Testis (tissue), 3 donors: ENCODE measurements around the gene ADGRG3. TPM values are rescaled to one million over a fixed set of nuclear protein-coding genes. Genes with fewer than 3 reads are reported as not detected.

Experiments used
- DNase-seq: peaks from one replicate; pipeline ENCODE4 v3.0.0-alpha.2; 2019
- H3K27ac ChIP-seq, 2 donors: fragments of 200-600 bp; sonication (generic); one replicate each; pipeline ENCODE4 v1.5.1; 2019
- H3K27me3 ChIP-seq: fragments of 200-600 bp; sonication (generic); one replicate; pipeline ENCODE4 v1.5.1; 2019
- H3K36me3 ChIP-seq: fragments of 200-600 bp; sonication (generic); one replicate; pipeline ENCODE4 v1.5.1; 2017; ENCODE audit warnings: low read depth; ENCODE audit errors: missing control alignments
- H3K4me1 ChIP-seq: fragments of 200-600 bp; sonication (generic); one replicate; pipeline ENCODE4 v1.5.1; 2019
- H3K4me3 ChIP-seq, 2 donors: fragments of 200-600 bp; sonication (generic); one replicate each; pipeline ENCODE4 v1.5.1; 2017 to 2019
- H3K9me3 ChIP-seq: fragments of 200-600 bp; sonication (generic); one replicate; pipeline ENCODE4 v1.5.1; 2017
- POLR2A ChIP-seq: fragments of 450-650 bp; IDR thresholded peaks from one replicate; pipeline ENCODE4 v1.6.1; 2017; ENCODE audit warnings: antibody characterized with exemption, mild to moderate bottlenecking, moderate library complexity
- WGBS, 2 donors: methylation state at CpG; one replicate each; pipeline ENCODE4 v1.1.5; 2018; 5-methylcytosine and 5-hydroxymethylcytosine counted together
- intact Hi-C: fragments of 100-400 bp; cut with DNase I; formaldehyde crosslinking; loops from one replicate; pipeline ENCODE4 v1.15.1; 2023; ENCODE audit warnings: low total_unique reads
- polyA plus RNA-seq: library from polyadenylated mRNA; stranded (reverse); fragments of 350-450 nt; fragmentation: Illumina TruSeq; extraction: RNeasy Lipid Tissue Mini Kit (QIAGEN cat#74804); gene quantifications from one replicate; pipeline ENCODE4 v1.2.3, GENCODE V29; 2014; ENCODE audit warnings: low read depth, low replicate concordance; ENCODE audit not compliant: insufficient read depth
- total RNA-seq, 2 donors: library from RNA; depleted of rRNA; stranded (reverse); fragments of >200 nt; gene quantifications; one replicate each; pipeline ENCODE4 v1.2.3, GENCODE V29; 2016
- TF ChIP-seq, protein P1 (sequence below), 3 experiments: fragments of 450-650 bp in 2 of 3; fragments of 200-600 bp in 1 of 3; sonication (generic) in 1 of 3; IDR thresholded peaks; one replicate each; pipeline ENCODE4 v1.5.1; 2016 to 2019; ENCODE audit warnings: antibody characterized with exemption in 3 of 3, mild to moderate bottlenecking in 2 of 3, moderate library complexity in 1 of 3

ADGRG3 gene
- total and polyA plus RNA-seq, 3 donors from 2014 or later, result 0.37 to 0.82 (median 0.63) TPM

DNA sequence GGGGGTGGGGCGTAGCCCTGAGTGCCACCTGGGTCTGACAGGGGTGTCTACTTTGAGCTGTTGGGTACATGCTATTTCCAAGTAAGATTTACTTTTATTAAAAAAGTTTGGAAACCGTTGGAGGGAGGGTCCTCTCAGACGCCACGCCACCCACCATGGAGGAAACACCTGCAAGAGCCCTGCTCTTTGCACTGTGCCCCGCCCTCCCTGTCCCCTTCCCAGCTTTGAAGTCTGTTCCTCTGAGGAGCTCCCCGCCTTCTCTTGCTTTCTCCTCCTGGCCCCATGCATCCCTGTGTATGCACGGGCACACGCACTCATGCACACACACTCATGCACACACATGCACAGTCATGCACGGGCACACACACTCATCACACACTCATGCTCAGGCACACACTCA is 24.2 kb upstream of the ADGRG3 start:
- no peak overlapping the region for H3K27ac ChIP-seq
- no peak for TF ChIP-seq POLR2A
- TF ChIP-seq, protein P1, sequence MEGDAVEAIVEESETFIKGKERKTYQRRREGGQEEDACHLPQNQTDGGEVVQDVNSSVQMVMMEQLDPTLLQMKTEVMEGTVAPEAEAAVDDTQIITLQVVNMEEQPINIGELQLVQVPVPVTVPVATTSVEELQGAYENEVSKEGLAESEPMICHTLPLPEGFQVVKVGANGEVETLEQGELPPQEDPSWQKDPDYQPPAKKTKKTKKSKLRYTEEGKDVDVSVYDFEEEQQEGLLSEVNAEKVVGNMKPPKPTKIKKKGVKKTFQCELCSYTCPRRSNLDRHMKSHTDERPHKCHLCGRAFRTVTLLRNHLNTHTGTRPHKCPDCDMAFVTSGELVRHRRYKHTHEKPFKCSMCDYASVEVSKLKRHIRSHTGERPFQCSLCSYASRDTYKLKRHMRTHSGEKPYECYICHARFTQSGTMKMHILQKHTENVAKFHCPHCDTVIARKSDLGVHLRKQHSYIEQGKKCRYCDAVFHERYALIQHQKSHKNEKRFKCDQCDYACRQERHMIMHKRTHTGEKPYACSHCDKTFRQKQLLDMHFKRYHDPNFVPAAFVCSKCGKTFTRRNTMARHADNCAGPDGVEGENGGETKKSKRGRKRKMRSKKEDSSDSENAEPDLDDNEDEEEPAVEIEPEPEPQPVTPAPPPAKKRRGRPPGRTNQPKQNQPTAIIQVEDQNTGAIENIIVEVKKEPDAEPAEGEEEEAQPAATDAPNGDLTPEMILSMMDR (IDR thresholded peaks at IDR 0.05), result no peak
- WGBS, 2 donors, result 50 to 68% methylated on average over 8 to 9 of the region's 9 CpGs

DNA sequence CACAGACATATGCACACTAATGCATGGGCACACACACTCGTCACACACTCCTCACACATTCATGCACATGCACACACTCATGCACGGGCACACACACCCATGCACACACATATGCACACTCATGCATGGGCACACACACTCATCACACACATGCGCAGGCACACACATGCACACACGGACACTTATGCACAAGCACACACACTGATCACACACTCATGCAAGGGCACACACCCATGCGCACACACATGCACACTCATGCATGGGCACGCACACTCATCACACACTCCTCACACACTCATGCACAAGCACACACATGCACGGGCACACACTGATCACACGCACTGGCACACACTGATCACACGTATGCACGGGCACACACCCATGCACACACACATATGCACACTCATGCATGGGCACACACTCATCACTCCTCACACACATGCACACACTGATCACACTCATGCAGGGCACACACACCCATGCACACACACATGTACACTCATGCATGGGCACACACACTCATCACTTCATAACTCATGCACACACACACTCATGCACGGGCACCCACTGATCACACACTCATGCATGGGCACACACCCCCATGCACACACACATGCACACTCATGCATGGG is 23.6 kb upstream of the ADGRG3 start:
- no peaks in the 10 kb centered on the region for H3K9me3 ChIP-seq
- 58 to 75% methylated on average over 10 to 11 of the region's 11 CpGs for WGBS, 2 donors
- intact Hi-C loops, result no loop called here
- no peak for DNase-seq
- no peaks in the 10 kb centered on the region for H3K36me3 ChIP-seq
- no peak overlapping the region for H3K27ac ChIP-seq
- H3K4me1 ChIP-seq, result peaks cover 43% of the 10 kb centered on the region
- H3K4me3 ChIP-seq, result no peak overlapping the region
- no peak for TF ChIP-seq POLR2A
- TF ChIP-seq, protein P1 (IDR thresholded peaks at IDR 0.05), result no peak
- H3K27me3 ChIP-seq, result no peaks in the 10 kb centered on the region

More for the DNA sequence above, 24.2 kb upstream of the ADGRG3 start:
- H3K27me3 ChIP-seq, result no peaks in the 10 kb centered on the region
- H3K36me3 ChIP-seq, result no peaks in the 10 kb centered on the region
- no peaks in the 10 kb centered on the region for H3K9me3 ChIP-seq
- DNase-seq, result no peak
- intact Hi-C loops, result no loop called here
- H3K4me3 ChIP-seq, result no peak overlapping the region
- peaks cover 48% of the 10 kb centered on the region for H3K4me1 ChIP-seq

DNA sequence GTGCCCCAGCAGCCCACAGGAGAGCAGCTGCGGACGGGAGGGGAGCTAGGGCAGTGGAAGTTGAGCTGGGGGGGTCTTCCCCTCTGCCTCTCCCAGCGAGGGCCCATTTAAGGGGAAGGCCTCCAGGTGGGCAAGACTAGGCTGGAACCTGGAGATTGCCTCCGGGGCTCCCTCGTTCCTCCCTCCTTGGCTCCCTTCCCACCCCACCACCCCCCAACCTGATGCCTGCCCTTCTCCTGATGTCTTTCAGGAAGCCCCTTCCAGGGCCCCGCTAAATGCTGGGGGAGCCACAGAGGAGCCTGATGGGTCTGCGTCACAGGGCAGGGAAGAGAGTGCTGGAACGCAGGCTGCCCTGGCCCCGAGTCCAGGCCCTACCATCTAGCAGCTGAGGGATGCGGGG is 22.9 kb upstream of the ADGRG3 start:
- intact Hi-C loops, result no loop called here
- DNase-seq, result no peak
- no peak for TF ChIP-seq POLR2A
- TF ChIP-seq, protein P1 (IDR thresholded peaks at IDR 0.05), result no peak
- no peaks in the 10 kb centered on the region for H3K27me3 ChIP-seq
- H3K4me3 ChIP-seq, result no peak overlapping the region
- peaks cover 36% of the 10 kb centered on the region for H3K4me1 ChIP-seq
- H3K9me3 ChIP-seq, result no peaks in the 10 kb centered on the region
- peak overlapping the region in 1 of 2 donors; percentile 3 for H3K27ac ChIP-seq
- H3K36me3 ChIP-seq, result no peaks in the 10 kb centered on the region
- 53 to 60% methylated on average over 3 to 10 of the region's 10 CpGs for WGBS, 2 donors

DNA sequence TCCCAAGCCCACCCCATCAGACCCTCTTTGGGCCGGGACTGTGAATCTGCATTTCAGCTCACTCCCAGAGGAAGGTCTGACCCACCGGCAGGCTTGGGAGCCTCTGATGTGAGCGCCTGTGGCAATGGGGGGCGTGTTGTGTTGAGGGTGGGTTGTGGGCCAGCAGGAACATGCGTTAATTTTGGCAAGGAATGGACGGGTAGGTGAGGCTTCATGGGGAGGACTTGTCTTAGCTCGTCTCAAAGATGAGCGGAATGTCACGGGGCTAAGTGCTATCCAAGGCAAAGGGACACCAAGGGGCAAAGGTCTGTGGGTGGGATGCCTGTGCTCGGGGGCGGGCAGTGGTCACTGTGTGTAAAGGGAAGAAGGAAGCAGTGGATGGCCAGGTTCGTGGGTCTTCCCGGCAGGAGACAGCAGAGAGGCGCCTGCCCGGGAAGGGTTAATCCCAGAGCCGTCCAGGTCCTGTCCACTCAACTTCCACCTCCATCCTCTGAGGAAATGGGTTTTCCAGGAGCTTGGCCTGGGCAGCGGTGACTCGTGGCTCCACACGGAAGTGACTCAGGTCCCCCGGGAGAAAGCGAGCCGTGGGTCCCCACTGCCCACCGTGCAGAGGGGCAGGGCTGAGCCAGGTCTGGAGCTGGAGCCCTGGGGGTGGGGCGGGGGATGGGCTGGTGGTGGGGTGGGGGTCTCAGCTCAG is 22.3 kb upstream of the ADGRG3 start:
- Histone ChIP-seq H3K4me3 (no peak overlapping the region), H3K9me3 (no peaks in the 10 kb centered on the region), H3K27ac (peak overlapping the region in 1 of 2 donors; percentile 3), H3K36me3 (no peaks in the 10 kb centered on the region), H3K4me1 (peaks cover 29% of the 10 kb centered on the region), H3K27me3 (no peaks in the 10 kb centered on the region)
- no peak for DNase-seq
- TF ChIP-seq POLR2A, result no peak
- TF ChIP-seq, protein P1 (IDR thresholded peaks at IDR 0.05), result no peak
- WGBS, 2 donors, result 65 to 70% methylated on average over 15 to 24 of the region's 24 CpGs
- intact Hi-C loops, result no loop called here
